Activated CD4-positive, alpha-beta T cell treated with anti-CD3 and anti-CD28 coated beads, Interleukin-2, amount 50 U/mL, for 48 hours (primary cell): ENCODE measurements around the gene UGT1A5.
"Not testable (repeated sequence)": the region's sequence is repeated elsewhere in the genome, so short reads cannot be mapped to it uniquely, and the experiment has no call there.

ENCODE experiments used
- DNase-seq, 2 experiments: peaks; one replicate each; pipeline ENCODE4 v3.0.0-alpha.2; 2020

Gene UGT1A5

GRCh38 chr2:233698740-233699139 is 14.0 kb upstream of the UGT1A5 start:
- DNase-seq, result no peak

GRCh38 chr2:233699424-233700027 is 13.2 kb upstream of the UGT1A5 start:
- no peak for DNase-seq

- no peak for DNase-seq
These were observed 12.6 kb upstream of the UGT1A5 start for GRCh38 chr2:233700028-233700635.

- not testable (repeated sequence) for DNase-seq
These were observed 11.9 kb upstream of the UGT1A5 start for GRCh38 chr2:233700842-233701241.

GRCh38 chr2:233702238-233702637 is 10.5 kb upstream of the UGT1A5 start:
- DNase-seq, result no peak

GRCh38 chr2:233705911-233706506 is 6.7 kb upstream of the UGT1A5 start:
- DNase-seq, result no peak

- DNase-seq, result no peak
These were observed 6.0 kb upstream of the UGT1A5 start for GRCh38 chr2:233706720-233707119.

- no peak for DNase-seq
These were observed 4.6 kb upstream of the UGT1A5 start for GRCh38 chr2:233707940-233708644.

- no peak for DNase-seq
These were observed 3.8 kb upstream of the UGT1A5 start for GRCh38 chr2:233708942-233709341.

- DNase-seq, result peak; percentile 76 to 80
These were observed 1.2 kb upstream of the UGT1A5 start for GRCh38 chr2:233711312-233712008.

- DNase-seq, result no peak
These were observed 532 bp downstream of the UGT1A5 start for GRCh38 chr2:233713262-233713615.

GRCh38 chr2:233714121-233714520 is 1.4 kb downstream of the UGT1A5 start:
- DNase-seq, result no peak

- no peak for DNase-seq
These were observed 5.8 kb downstream of the UGT1A5 start, which contains the start of gene UGT1A4 for GRCh38 chr2:233718552-233718951. UGT1A4 (plus strand) TSS chr2:233718736; CDS start chr2:233718821, 85 bp downstream.

GRCh38 chr2:233728723-233729301 is 16.1 kb downstream of the UGT1A5 start, which contains the start of gene UGT1A3:
UGT1A3 (plus strand) TSS chr2:233729042; CDS start chr2:233729127, 85 bp downstream.
- no peak for DNase-seq

GRCh38 chr2:233736868-233737653 is 24.4 kb downstream of the UGT1A5 start:
- not testable (repeated sequence) for DNase-seq

GRCh38 chr2:233740870-233741269 is 28.2 kb downstream of the UGT1A5 start:
- DNase-seq, result no peak

- no peak for DNase-seq
These were observed 31.0 kb downstream of the UGT1A5 start for GRCh38 chr2:233743464-233744259.

- no peak for DNase-seq
These were observed 32.5 kb downstream of the UGT1A5 start for GRCh38 chr2:233745073-233745755.

- DNase-seq, result not testable (repeated sequence)
These were observed 33.1 kb downstream of the UGT1A5 start for GRCh38 chr2:233745838-233746237.
